Measurements from ENCODE around the gene NSRP1.
"Not testable (repeated sequence)": the region's sequence is repeated elsewhere in the genome, so short reads cannot be mapped to it uniquely, and the experiment has no call there.

Gene NSRP1

DNA sequence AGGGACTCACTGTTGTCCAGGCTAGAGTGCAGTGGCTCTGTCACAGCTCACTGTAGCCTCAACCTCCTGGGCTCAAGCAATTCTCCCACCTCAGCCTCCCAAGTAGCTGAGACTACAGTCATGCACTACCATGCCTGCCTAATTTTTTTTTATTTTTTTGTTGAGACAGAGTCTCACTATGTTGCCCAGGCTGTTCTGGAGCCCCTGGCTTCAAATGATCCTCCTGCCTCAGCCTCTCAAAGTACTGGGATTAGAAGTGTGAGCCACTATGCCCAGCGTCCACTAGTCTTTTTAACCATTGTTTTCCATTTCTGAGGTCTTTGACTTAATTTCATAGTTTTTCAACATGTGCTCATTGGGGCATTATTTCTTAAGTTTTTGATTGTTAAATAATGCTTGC is 13.5 kb downstream of the NSRP1 start:
- Histone ChIP-seq H3K36me3 (peaks cover 43% of the 10 kb centered on the region), H3K27ac (no peak overlapping the region)
- no peak for DNase-seq

DNA sequence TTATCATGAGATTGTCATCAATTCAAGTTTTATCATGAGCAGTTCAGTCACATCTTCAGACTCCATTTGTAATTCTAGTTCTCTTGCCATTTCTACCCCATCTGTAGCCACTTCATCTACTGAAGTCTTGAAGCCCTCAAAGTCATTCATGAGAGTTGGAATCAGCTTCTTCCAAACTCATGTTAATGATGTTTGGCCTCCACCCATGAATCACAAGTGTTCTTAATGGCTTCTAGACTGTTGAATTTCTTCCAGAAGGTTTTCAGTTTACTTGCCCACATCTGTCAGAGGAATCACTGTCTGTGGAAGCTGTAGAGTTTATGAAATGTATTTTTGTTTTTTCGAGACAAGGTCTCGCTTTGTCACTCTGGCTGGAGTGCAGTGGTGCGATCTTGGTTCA is 16.0 kb downstream of the NSRP1 start:
- H3K36me3 ChIP-seq, result peaks cover 32% of the 10 kb centered on the region
- no peak overlapping the region for H3K27ac ChIP-seq
- no peak for DNase-seq
- no peak for TF ChIP-seq CTCF (IDR thresholded peaks at IDR 0.05; ENCODE audit: low read depth, low read length)
- H3K27me3 ChIP-seq (ENCODE audit: insufficient read depth, low read depth, severe bottlenecking), result no peaks in the 10 kb centered on the region
- no peaks in the 10 kb centered on the region for H3K9me3 ChIP-seq (ENCODE audit: severe bottlenecking)
- no peak overlapping the region for H3K4me3 ChIP-seq (ENCODE audit: low read depth, low read length)

More for the DNA sequence above, 13.5 kb downstream of the NSRP1 start:
- no peak for TF ChIP-seq CTCF (IDR thresholded peaks at IDR 0.05; ENCODE audit: low read depth, low read length)
- Histone ChIP-seq H3K9me3 (ENCODE audit: severe bottlenecking) (no peaks in the 10 kb centered on the region), H3K27me3 (ENCODE audit: insufficient read depth, low read depth, severe bottlenecking) (no peaks in the 10 kb centered on the region), H3K4me3 (ENCODE audit: low read depth, low read length) (no peak overlapping the region)

- no peak overlapping the region for H3K27ac ChIP-seq
- DNase-seq, result no peak
- no peak overlapping the region for H3K4me3 ChIP-seq (ENCODE audit: low read depth, low read length)
- peaks cover 29% of the 10 kb centered on the region for H3K36me3 ChIP-seq
- TF ChIP-seq CTCF (IDR thresholded peaks at IDR 0.05; ENCODE audit: low read depth, low read length), result no peak
- no peaks in the 10 kb centered on the region for H3K27me3 ChIP-seq (ENCODE audit: insufficient read depth, low read depth, severe bottlenecking)
- no peaks in the 10 kb centered on the region for H3K9me3 ChIP-seq (ENCODE audit: severe bottlenecking)
Measured at GRCh38 chr17:30133197-30133596, 16.6 kb downstream of the NSRP1 start.

- peaks cover 21% of the 10 kb centered on the region for H3K36me3 ChIP-seq
- DNase-seq, result no peak
- no peak overlapping the region for H3K4me3 ChIP-seq (ENCODE audit: low read depth, low read length)
- H3K27me3 ChIP-seq (ENCODE audit: insufficient read depth, low read depth, severe bottlenecking), result no peaks in the 10 kb centered on the region
- no peaks in the 10 kb centered on the region for H3K9me3 ChIP-seq (ENCODE audit: severe bottlenecking)
- no peak overlapping the region for H3K27ac ChIP-seq
- no peak for TF ChIP-seq CTCF (IDR thresholded peaks at IDR 0.05; ENCODE audit: low read depth, low read length)
Measured at GRCh38 chr17:30134551-30134950, 17.9 kb downstream of the NSRP1 start.

DNA sequence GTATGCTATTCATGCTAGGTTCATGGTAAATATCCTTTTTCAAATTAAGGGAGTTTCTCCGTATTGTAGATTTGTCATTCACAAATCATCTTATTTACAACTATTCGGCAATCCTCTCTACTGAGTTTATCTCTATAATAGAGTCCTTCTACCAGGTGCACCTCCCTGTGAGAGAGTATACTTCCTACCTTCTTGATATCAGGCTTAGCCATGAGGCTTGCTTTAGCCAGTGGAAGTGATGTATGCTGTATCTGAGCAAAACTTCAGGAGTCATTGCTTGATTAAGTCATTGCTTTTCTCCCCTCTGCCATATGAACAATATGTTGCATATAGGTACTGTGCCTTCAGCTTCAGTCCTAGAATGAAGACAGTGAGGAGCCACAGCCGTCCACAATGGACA is 20.5 kb downstream of the NSRP1 start:
- DNase-seq, result no peak
- H3K4me3 ChIP-seq (ENCODE audit: low read depth, low read length), result no peak overlapping the region
- no peaks in the 10 kb centered on the region for H3K9me3 ChIP-seq (ENCODE audit: severe bottlenecking)
- no peak for TF ChIP-seq CTCF (IDR thresholded peaks at IDR 0.05; ENCODE audit: low read depth, low read length)
- H3K27ac ChIP-seq, result no peak overlapping the region
- no peaks in the 10 kb centered on the region for H3K27me3 ChIP-seq (ENCODE audit: insufficient read depth, low read depth, severe bottlenecking)
- H3K36me3 ChIP-seq, result peaks cover 15% of the 10 kb centered on the region

DNA sequence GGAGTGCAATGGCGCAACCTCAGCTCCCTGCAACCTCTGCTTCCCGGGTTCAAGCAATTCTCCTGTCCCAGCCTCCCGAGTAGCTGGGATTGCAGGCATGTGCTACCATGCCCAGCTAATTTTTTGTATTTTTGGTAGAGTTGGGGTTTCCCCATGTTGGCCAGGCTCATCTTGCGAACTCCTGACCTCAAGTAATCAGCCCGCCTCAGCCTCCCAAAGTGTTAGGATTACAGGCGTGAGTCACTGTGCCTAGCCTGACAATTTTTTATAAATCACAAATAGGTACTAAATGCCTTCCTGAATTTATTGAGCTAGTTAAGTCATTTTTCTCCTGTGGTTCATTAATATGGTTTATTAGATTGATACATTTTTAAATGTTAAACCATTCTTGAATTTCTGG is 31.2 kb downstream of the NSRP1 start:
- not testable (repeated sequence) for H3K27ac ChIP-seq; DNase-seq; H3K27me3 ChIP-seq (ENCODE audit: insufficient read depth, low read depth, severe bottlenecking); H3K36me3 ChIP-seq; H3K4me3 ChIP-seq (ENCODE audit: low read depth, low read length); H3K9me3 ChIP-seq (ENCODE audit: severe bottlenecking)
